ENCODE data around the gene KCNH5. TPM values are rescaled to one million over a fixed set of nuclear protein-coding genes. Genes with fewer than 3 reads are reported as not detected.
A peak's percentile ranks its signal among the peaks of the same experiment; 100 is the strongest.

KCNH5 gene
- total and polyA plus RNA-seq, 2 of the 13 experiments (the other 11 are each of a cell fraction or from before 2014, with no cell fraction given), result not detected

DNA sequence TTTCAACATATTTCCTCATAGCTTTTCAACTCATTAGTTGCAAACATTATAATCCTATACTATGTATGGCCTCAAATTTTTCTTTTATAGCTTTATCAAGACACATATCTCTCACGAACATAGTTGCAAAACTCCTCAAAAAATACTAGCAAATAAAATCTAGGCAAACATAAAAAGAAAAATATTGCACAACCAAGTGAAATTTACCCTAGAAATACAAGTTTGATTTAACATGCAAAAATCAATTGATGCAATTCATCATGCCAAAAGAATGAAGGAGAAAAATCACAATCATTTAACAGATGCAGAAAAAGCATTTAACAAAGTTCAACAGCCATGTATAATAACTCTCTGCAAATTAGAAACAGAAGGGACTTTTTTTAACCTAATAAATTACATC is 33.3 kb upstream of the KCNH5 start:
- Histone ChIP-seq H3K9me3 (ENCODE audit: low read length) (no peaks in the 10 kb centered on the region), H4K20me1 (ENCODE audit: insufficient read depth, low read length) (no peaks in the 10 kb centered on the region), H3K36me3 (replicated peaks in 1 of 2; ENCODE audit: control insufficient read depth in 1 of 2, insufficient read depth in 2 of 2, low read length in 2 of 2) (no peaks in the 10 kb centered on the region), H3K9ac (ENCODE audit: insufficient read depth, low read depth, low read length) (no peak overlapping the region), H3K27ac (ENCODE audit: extremely low read length, insufficient read depth, low read length) (no peak overlapping the region), H3K79me2 (ENCODE audit: insufficient read depth, low read length) (no peaks in the 10 kb centered on the region), H3K4me3 (replicated peaks in 1 of 3; ENCODE audit: insufficient read depth in 1 of 3, low read depth in 2 of 3, low read length in 3 of 3) (no peak overlapping the region), H3K4me1 (ENCODE audit: insufficient read depth, low read length) (no peaks in the 10 kb centered on the region), H3K4me2 (ENCODE audit: low read depth, low read length) (no peak overlapping the region), H3K27me3 (ENCODE audit: control insufficient read depth in 1 of 2, insufficient read depth in 2 of 2, low read length in 2 of 2) (no peaks in the 10 kb centered on the region), H2AFZ (ENCODE audit: low read length) (no peak overlapping the region)
- TF ChIP-seq ZNF761 (CRISPR knock-in tag; conservative IDR thresholded peaks at IDR 0.05) (no peak), ZNF549 (CRISPR knock-in tag; IDR thresholded peaks at IDR 0.05) (no peak), MEIS1 (CRISPR knock-in tag; IDR thresholded peaks at IDR 0.05; ENCODE audit: borderline replicate concordance) (no peak), ZNF460 (CRISPR knock-in tag; IDR thresholded peaks at IDR 0.05; ENCODE audit: borderline replicate concordance) (no peak), MED1 (CRISPR knock-in tag; IDR thresholded peaks at IDR 0.05) (no peak), CEBPB (IDR thresholded peaks at IDR 0.05; ENCODE audit: borderline replicate concordance, low read depth, low read length) (peak; percentile 39; the same call in 1 of the 2 replicates), SYNCRIP (IDR thresholded peaks at IDR 0.05; ENCODE audit: insufficient read depth, low read depth, low read length) (no peak), ZBTB33 (CRISPR knock-in tag; IDR thresholded peaks at IDR 0.05) (no peak), ZNF615 (CRISPR knock-in tag; IDR thresholded peaks at IDR 0.05; ENCODE audit: borderline replicate concordance) (no peak)
- in situ Hi-C loops (cut with HindIII; ENCODE audit: extremely low pct_ligation_motif_present, low pct_unique_long_range_greater_than_20kb), result no loop called here
- BruUV-seq (replicated peaks), result no TSS peak
- FAIRE-seq (no peak), ATAC-seq (no peak), DNase-seq (ENCODE audit: low spot score) (no peak)
- WGBS (ENCODE audit: low lambda C conversion rate), result 0% methylated on average over 1 of the region's 1 CpG
- CTCF ChIA-PET (ENCODE audit: low intra/inter-chr PET ratio, low total read pairs), result no interaction called here
- POLR2A ChIA-PET, result no interaction called here
- intact Hi-C loops (cut with micrococcal nuclease; ENCODE audit: unreplicated experiment), result no loop called here
